ENCODE measurements around the gene GRM8.

The GRM8 gene

GRCh38 chr7:127035203-127035849 lies 217.4 kb downstream of the GRM8 start:
- H3K36me3 ChIP-seq (ENCODE audit: insufficient read depth, insufficient read length, low read length) = no peaks in the 10 kb centered on the region
- H3K9me3 ChIP-seq (ENCODE audit: insufficient read depth, low read length) = no peaks in the 10 kb centered on the region
- H3K4me1 ChIP-seq (ENCODE audit: insufficient read depth, insufficient read length) = no peaks in the 10 kb centered on the region
- H3K9ac ChIP-seq (ENCODE audit: insufficient read length, low read depth) = no peak overlapping the region
- H3K4me3 ChIP-seq (ENCODE audit: insufficient read length, low read depth) = no peak overlapping the region
- DNase-seq (ENCODE audit: low read depth, low spot score) = no peak
- no peaks in the 10 kb centered on the region for H3K27me3 ChIP-seq (ENCODE audit: insufficient read depth, insufficient read length)
- TF ChIP-seq ZNF274 (IDR thresholded peaks at IDR 0.05; ENCODE audit: low read depth, low read length) (no peak), YY1 (IDR thresholded peaks at IDR 0.05; ENCODE audit: insufficient read depth, insufficient read length) (no peak), SUZ12 (IDR thresholded peaks at IDR 0.05; ENCODE audit: extremely low read depth, insufficient read depth, insufficient read length) (no peak)

GRCh38 chr7:127034186-127034806 lies 218.4 kb downstream of the GRM8 start:
- Histone ChIP-seq H3K4me3 (ENCODE audit: insufficient read length, low read depth) (no peak overlapping the region), H3K9ac (ENCODE audit: insufficient read length, low read depth) (no peak overlapping the region), H3K36me3 (ENCODE audit: insufficient read depth, insufficient read length, low read length) (no peaks in the 10 kb centered on the region), H3K4me1 (ENCODE audit: insufficient read depth, insufficient read length) (no peaks in the 10 kb centered on the region), H3K27me3 (ENCODE audit: insufficient read depth, insufficient read length) (no peaks in the 10 kb centered on the region), H3K9me3 (ENCODE audit: insufficient read depth, low read length) (no peaks in the 10 kb centered on the region)
- DNase-seq (ENCODE audit: low read depth, low spot score) = no peak
- no peak for TF ChIP-seq ZNF274 (IDR thresholded peaks at IDR 0.05; ENCODE audit: low read depth, low read length)
- TF ChIP-seq SUZ12 (IDR thresholded peaks at IDR 0.05; ENCODE audit: extremely low read depth, insufficient read depth, insufficient read length) = no peak
- no peak for TF ChIP-seq YY1 (IDR thresholded peaks at IDR 0.05; ENCODE audit: insufficient read depth, insufficient read length)

GRCh38 chr7:127029823-127030222 lies 222.9 kb downstream of the GRM8 start:
- Histone ChIP-seq H3K4me3 (ENCODE audit: insufficient read length, low read depth) (no peak overlapping the region), H3K9ac (ENCODE audit: insufficient read length, low read depth) (no peak overlapping the region), H3K9me3 (ENCODE audit: insufficient read depth, low read length) (no peaks in the 10 kb centered on the region), H3K27me3 (ENCODE audit: insufficient read depth, insufficient read length) (no peaks in the 10 kb centered on the region), H3K36me3 (ENCODE audit: insufficient read depth, insufficient read length, low read length) (no peaks in the 10 kb centered on the region), H3K4me1 (ENCODE audit: insufficient read depth, insufficient read length) (no peaks in the 10 kb centered on the region)
- no peak for DNase-seq (ENCODE audit: low read depth, low spot score)
- no peak for TF ChIP-seq YY1 (IDR thresholded peaks at IDR 0.05; ENCODE audit: insufficient read depth, insufficient read length)
- no peak for TF ChIP-seq ZNF274 (IDR thresholded peaks at IDR 0.05; ENCODE audit: low read depth, low read length)
- TF ChIP-seq SUZ12 (IDR thresholded peaks at IDR 0.05; ENCODE audit: extremely low read depth, insufficient read depth, insufficient read length) = no peak

DNA sequence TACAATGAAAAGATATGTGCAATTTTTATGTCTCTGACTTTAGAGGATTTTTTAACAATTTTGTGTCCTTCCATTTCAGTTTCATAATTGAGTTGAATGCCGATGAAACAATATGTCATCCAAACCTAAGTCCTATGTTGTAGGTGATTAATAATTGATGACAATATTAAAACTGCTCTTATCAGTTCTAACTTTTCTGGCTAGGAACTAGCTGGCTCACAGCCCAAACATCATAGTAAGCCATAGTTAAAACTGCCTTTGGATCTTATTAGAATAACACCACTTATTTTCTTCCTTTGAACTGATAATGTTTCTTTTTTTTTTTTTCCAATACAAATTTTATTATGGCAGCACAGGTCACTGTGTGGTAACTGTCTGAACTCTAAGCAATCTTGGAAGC lies 230.9 kb downstream of the GRM8 start:
- H3K4me1 ChIP-seq (ENCODE audit: insufficient read depth, insufficient read length) = no peaks in the 10 kb centered on the region
- DNase-seq (ENCODE audit: low read depth, low spot score) = no peak
- no peaks in the 10 kb centered on the region for H3K27me3 ChIP-seq (ENCODE audit: insufficient read depth, insufficient read length)
- H3K9ac ChIP-seq (ENCODE audit: insufficient read length, low read depth) = no peak overlapping the region
- H3K36me3 ChIP-seq (ENCODE audit: insufficient read depth, insufficient read length, low read length) = no peaks in the 10 kb centered on the region
- TF ChIP-seq YY1 (IDR thresholded peaks at IDR 0.05; ENCODE audit: insufficient read depth, insufficient read length) = no peak
- no peak for TF ChIP-seq SUZ12 (IDR thresholded peaks at IDR 0.05; ENCODE audit: extremely low read depth, insufficient read depth, insufficient read length)
- TF ChIP-seq ZNF274 (IDR thresholded peaks at IDR 0.05; ENCODE audit: low read depth, low read length) = no peak
- H3K9me3 ChIP-seq (ENCODE audit: insufficient read depth, low read length) = no peaks in the 10 kb centered on the region
- no peak overlapping the region for H3K4me3 ChIP-seq (ENCODE audit: insufficient read length, low read depth)

GRCh38 chr7:127021019-127021738 lies 231.6 kb downstream of the GRM8 start:
- no peak overlapping the region for H3K9ac ChIP-seq (ENCODE audit: insufficient read length, low read depth)
- H3K27me3 ChIP-seq (ENCODE audit: insufficient read depth, insufficient read length) = no peaks in the 10 kb centered on the region
- TF ChIP-seq ZNF274 (IDR thresholded peaks at IDR 0.05; ENCODE audit: low read depth, low read length) (no peak), YY1 (IDR thresholded peaks at IDR 0.05; ENCODE audit: insufficient read depth, insufficient read length) (no peak), SUZ12 (IDR thresholded peaks at IDR 0.05; ENCODE audit: extremely low read depth, insufficient read depth, insufficient read length) (no peak)
- no peak for DNase-seq (ENCODE audit: low read depth, low spot score)
- H3K36me3 ChIP-seq (ENCODE audit: insufficient read depth, insufficient read length, low read length) = no peaks in the 10 kb centered on the region
- H3K4me1 ChIP-seq (ENCODE audit: insufficient read depth, insufficient read length) = no peaks in the 10 kb centered on the region
- no peaks in the 10 kb centered on the region for H3K9me3 ChIP-seq (ENCODE audit: insufficient read depth, low read length)
- H3K4me3 ChIP-seq (ENCODE audit: insufficient read length, low read depth) = no peak overlapping the region

DNA sequence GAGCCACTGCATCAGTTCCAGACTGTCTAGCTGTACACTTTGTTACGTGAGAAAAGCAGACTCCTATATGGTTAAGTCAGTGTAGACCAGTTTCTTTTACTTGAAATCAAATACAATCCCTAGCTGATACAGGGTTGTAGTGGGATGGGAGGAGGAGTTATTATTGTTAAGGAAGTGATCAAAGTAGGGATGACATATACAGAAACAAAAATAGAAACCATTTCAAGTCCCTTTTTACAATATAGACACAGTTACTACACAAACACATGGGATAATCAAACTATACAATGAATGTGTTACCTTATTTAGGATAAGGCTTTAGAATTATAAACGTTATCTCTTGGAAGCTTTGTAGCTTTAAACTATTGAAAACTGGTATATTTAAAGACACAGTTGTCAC lies 233.9 kb downstream of the GRM8 start:
- Histone ChIP-seq H3K4me3 (ENCODE audit: insufficient read length, low read depth) (no peak overlapping the region), H3K27me3 (ENCODE audit: insufficient read depth, insufficient read length) (no peaks in the 10 kb centered on the region), H3K9ac (ENCODE audit: insufficient read length, low read depth) (no peak overlapping the region), H3K36me3 (ENCODE audit: insufficient read depth, insufficient read length, low read length) (no peaks in the 10 kb centered on the region), H3K9me3 (ENCODE audit: insufficient read depth, low read length) (no peaks in the 10 kb centered on the region), H3K4me1 (ENCODE audit: insufficient read depth, insufficient read length) (no peaks in the 10 kb centered on the region)
- TF ChIP-seq ZNF274 (IDR thresholded peaks at IDR 0.05; ENCODE audit: low read depth, low read length) (no peak), SUZ12 (IDR thresholded peaks at IDR 0.05; ENCODE audit: extremely low read depth, insufficient read depth, insufficient read length) (no peak), YY1 (IDR thresholded peaks at IDR 0.05; ENCODE audit: insufficient read depth, insufficient read length) (no peak)
- DNase-seq (ENCODE audit: low read depth, low spot score) = no peak

DNA sequence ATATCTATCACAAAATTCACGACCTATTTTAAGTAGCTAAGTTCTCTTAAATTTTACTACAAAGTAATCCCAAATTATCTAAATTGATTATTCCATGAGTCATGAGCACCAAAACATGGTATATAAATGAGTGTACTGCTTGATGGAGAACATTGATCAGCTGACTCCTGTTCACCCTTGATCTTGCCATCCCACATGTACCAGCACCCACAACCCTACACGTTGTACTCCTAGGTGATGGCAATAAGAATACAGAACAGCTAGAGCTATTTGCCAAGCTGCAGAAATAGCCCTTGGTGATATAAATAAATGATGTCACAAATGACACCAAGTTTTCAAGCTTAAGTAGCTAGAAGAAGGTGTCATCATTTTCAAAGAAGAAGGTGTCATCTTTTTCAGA lies 235.5 kb downstream of the GRM8 start:
- H3K4me1 ChIP-seq (ENCODE audit: insufficient read depth, insufficient read length) = no peaks in the 10 kb centered on the region
- H3K27me3 ChIP-seq (ENCODE audit: insufficient read depth, insufficient read length) = no peaks in the 10 kb centered on the region
- H3K9me3 ChIP-seq (ENCODE audit: insufficient read depth, low read length) = no peaks in the 10 kb centered on the region
- TF ChIP-seq YY1 (IDR thresholded peaks at IDR 0.05; ENCODE audit: insufficient read depth, insufficient read length) = no peak
- TF ChIP-seq ZNF274 (IDR thresholded peaks at IDR 0.05; ENCODE audit: low read depth, low read length) = no peak
- no peak for TF ChIP-seq SUZ12 (IDR thresholded peaks at IDR 0.05; ENCODE audit: extremely low read depth, insufficient read depth, insufficient read length)
- no peak for DNase-seq (ENCODE audit: low read depth, low spot score)
- H3K4me3 ChIP-seq (ENCODE audit: insufficient read length, low read depth) = no peak overlapping the region
- H3K9ac ChIP-seq (ENCODE audit: insufficient read length, low read depth) = no peak overlapping the region
- H3K36me3 ChIP-seq (ENCODE audit: insufficient read depth, insufficient read length, low read length) = no peaks in the 10 kb centered on the region
